Pancreas (tissue), 10 donors: Measurements from ENCODE around the gene RAB3D. TPM values are rescaled to one million over a fixed set of nuclear protein-coding genes. Genes with fewer than 3 reads are reported as not detected.
"Not testable (repeated sequence)": the region's sequence is repeated elsewhere in the genome, so short reads cannot be mapped to it uniquely, and the experiment has no call there.

Source experiments
- ATAC-seq, 4 donors: fragments of 200-7000 bp; cut with Tn5 transposase; one replicate each; pipeline versions ENCODE4 v1.8.0 to v1.9.1; 2020; ENCODE audit warnings: mild to moderate bottlenecking in 4 of 4, moderate library complexity in 4 of 4
- DNase-seq, 6 donors: peaks; one replicate each; pipeline ENCODE4 v3.0.0-alpha.2; 2020
- FAIRE-seq: peaks from 2 replicates; lab custom pipeline; 2012; peaks lifted over from hg19 to GRCh38; lab: Jason Lieb, UNC
- H3K27ac ChIP-seq, 4 donors: fragments of 200-600 bp; sonication (generic); 1 replicate in 3 of 4; 2 replicates in 1 of 4; pipeline versions ENCODE4 v1.5.0 to v1.8.0; 2020
- H3K27me3 ChIP-seq, 4 donors: fragments of 200-600 bp; one replicate each; pipeline ENCODE4 v1.8.0; 2021
- H3K36me3 ChIP-seq, 3 donors: fragments of 200-600 bp; sonication (generic) in 1 of 3; one replicate each; pipeline versions ENCODE4 v1.5.0 to v1.8.0; 2020 to 2021
- H3K4me1 ChIP-seq, 3 donors: fragments of 200-600 bp; one replicate each; pipeline ENCODE4 v1.8.0; 2021
- H3K4me3 ChIP-seq, 4 donors: fragments of 200-600 bp; sonication (generic) in 2 of 4; one replicate each; pipeline versions ENCODE4 v1.5.0 to v1.8.0; 2020 to 2021
- H3K9me3 ChIP-seq, 4 donors: fragments of 200-600 bp; one replicate each; pipeline ENCODE4 v1.8.0; 2021
- CTCF ChIP-seq, 4 donors: fragments of 200-600 bp; sonication (generic) in 3 of 4; IDR thresholded peaks; one replicate each; pipeline versions ENCODE4 v1.5.0 to v1.8.0; 2021; ENCODE audit warnings: antibody characterized with exemption in 4 of 4
- WGBS, 2 donors: extraction: QIAGEN DNeasy Blood & Tissue Kit; methylation state at CpG; one replicate each; pipeline ENCODE4 v1.1.7; 2013; 5-methylcytosine and 5-hydroxymethylcytosine counted together
- intact Hi-C, 3 donors: fragments of 100-400 bp; cut with DNase I; formaldehyde crosslinking; loops; one replicate each; pipeline versions ENCODE4 v1.11.1 to v1.14.2; 2022
- polyA plus RNA-seq, 2 donors: library from polyadenylated mRNA; stranded (reverse); fragments of 200-250 nt; gene quantifications; one replicate each; pipeline ENCODE4 v1.2.3, GENCODE V29; 2013
- total RNA-seq, 6 donors: library from RNA; stranded (reverse); fragmentation: NEBNext Ultra II Directional in 4 of 6; extraction: Animal tissue kit (Norgen Biotek cat#: 25700) in 4 of 6; gene quantifications; one replicate each; pipeline versions ENCODE4 v1.2.1 to v1.2.4, GENCODE V29; 2021 to 2023
- donor health status: healthy with polysubstance abuse.
- donor health status: DM: no; HTN: no; CAD: no; lungs with moderate emphysema.
- donor health status: DM: no; HTN: no; CAD: no.
- donor health status: control.
- donor health status: control.
- donor health status: Bipolar disorder and iron deficiency.
- donor health status: DM: yes; HTN: yes; CAD: no.
- donor health status: DM: no; HTN: no; CAD: no.
- donor health status: DM: no; HTN: no; CAD: no.
- donor health status: DM: yes; HTN: yes; CAD: no.

Gene RAB3D
- total and polyA plus RNA-seq, 8 donors = 11.0 to 134 (median 92.3) TPM

DNA sequence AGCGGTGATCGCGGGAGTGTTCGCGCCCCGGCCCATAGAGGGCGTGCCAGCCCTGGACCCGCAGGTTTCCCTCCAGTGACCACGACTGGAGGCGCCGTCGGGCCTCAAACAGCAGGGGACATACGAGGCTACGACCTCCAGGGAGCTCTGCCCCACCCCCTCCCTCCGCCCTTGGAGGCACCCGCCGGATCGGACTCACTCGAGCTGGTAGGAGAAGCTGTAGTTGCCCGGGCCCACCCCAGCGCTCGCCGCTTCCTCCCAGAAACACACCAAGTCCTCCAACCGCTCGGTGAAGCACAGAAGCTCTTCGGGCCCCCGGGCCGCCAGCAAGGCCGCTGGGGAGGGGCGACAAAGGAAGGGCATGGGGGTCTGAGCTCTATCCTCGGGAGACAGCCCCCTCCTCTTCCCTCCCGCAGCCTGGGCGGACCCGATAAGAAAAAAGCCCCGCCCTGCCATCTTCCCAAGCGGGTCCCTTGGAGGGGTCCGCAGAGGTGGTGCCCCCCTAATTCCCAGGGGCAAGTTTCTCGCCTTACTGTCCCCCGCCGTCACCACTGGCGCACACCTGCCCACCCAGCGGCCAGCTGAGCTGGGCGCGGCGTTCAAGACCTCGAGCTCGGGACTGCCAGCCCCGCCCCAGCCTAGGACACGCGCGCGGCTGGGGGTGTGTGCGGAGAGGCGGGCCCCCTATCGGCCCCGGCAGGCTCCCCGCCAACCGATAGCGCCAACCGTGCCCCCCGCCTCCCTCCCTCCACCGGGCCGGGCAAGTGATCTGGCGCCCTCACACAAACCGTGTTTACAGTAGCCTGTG, 43.6 kb upstream of the RAB3D start:
- peak; percentile 57 to 77 (median 66) for TF ChIP-seq CTCF (IDR thresholded peaks at IDR 0.05)
- FAIRE-seq = no peak
- intact Hi-C loops = no loop called here
- peak; percentile 48 to 88 (median 67) for DNase-seq
- ATAC-seq = peak; percentile 27 to 40 (median 38)
- Histone ChIP-seq H3K4me1 (peaks cover 0 to 11% (median 0%) of the 10 kb centered on the region in 3 donors), H3K36me3 (no peaks in the 10 kb centered on the region), H3K4me3 (peak overlapping the region; percentile 12 to 55 (median 33)), H3K9me3 (no peaks in the 10 kb centered on the region), H3K27ac (no peak overlapping the region), H3K27me3 (no peaks in the 10 kb centered on the region)
- WGBS, 2 donors = 2% methylated on average over 39 to 65 of the region's 65 CpGs

DNA sequence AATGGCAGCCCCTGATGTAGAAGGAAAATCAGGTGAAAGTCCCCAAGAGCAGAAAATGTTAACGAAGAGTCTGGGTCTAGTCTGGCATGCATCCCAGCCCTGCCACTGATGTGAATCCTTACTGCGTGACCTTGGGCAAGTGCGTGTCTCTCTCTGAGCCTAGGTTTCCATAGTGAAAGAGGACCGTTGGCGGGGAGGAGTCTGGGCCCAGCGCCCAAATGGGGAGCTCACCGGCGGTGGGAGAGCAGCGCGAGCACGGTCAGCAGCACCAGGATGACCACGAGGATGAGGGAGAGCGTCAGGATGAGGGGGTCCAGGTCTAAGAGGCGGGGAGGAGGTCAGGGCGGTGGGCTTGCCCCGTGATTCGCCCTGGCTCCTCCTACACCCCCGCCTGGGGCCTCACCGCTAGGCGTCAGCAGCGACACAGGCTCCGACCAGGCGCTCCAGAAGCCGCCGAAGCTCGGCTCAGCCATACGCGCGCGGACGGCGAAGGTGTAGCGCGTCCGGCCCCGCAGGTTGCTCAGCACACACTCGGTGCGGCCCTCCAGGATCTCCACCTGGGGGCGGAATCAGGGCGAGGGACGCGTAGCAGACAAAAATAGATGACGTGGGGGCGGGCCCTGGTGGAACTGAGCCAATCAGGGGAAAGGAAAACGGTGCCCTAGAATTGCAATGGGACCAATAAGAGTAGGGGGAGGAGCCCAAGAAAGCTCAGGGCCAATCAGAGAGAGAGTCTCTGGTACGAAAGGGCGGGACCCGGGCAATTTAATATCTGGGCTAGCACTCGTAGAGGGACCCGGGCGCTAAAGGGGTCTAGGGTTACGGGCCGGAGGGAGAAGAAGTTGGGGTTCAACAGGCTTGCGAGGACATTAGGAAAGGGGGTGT, 41.4 kb upstream of the RAB3D start:
- peak; percentile 62 to 73 (median 70) for TF ChIP-seq CTCF (IDR thresholded peaks at IDR 0.05)
- DNase-seq (peak; percentile 90 to 96 (median 94)), FAIRE-seq (no peak), ATAC-seq (peak; percentile 73 to 87 (median 82))
- 2 to 3% methylated on average over 54 of the region's 54 CpGs for WGBS, 2 donors
- intact Hi-C loops = no loop called here
- peak overlapping the region; percentile 57 to 86 (median 80) for H3K27ac ChIP-seq
- no peaks in the 10 kb centered on the region for H3K27me3 ChIP-seq
- H3K9me3 ChIP-seq = no peaks in the 10 kb centered on the region
- peak overlapping the region; percentile 23 to 51 (median 31) for H3K4me3 ChIP-seq
- no peaks in the 10 kb centered on the region for H3K36me3 ChIP-seq
- peaks cover 0 to 20% (median 0%) of the 10 kb centered on the region in 3 donors for H3K4me1 ChIP-seq

GRCh38 chr19:11379857-11380350, 40.4 kb upstream of the RAB3D start:
- WGBS, 2 donors = 88 to 93% methylated on average over 7 of the region's 7 CpGs
- ATAC-seq (no peak), FAIRE-seq (no peak), DNase-seq (no peak)
- Histone ChIP-seq H3K9me3 (no peaks in the 10 kb centered on the region), H3K27me3 (no peaks in the 10 kb centered on the region), H3K4me3 (no peak overlapping the region), H3K36me3 (no peaks in the 10 kb centered on the region), H3K27ac (no peak overlapping the region), H3K4me1 (peaks cover 0 to 28% (median 4%) of the 10 kb centered on the region in 3 donors)
- intact Hi-C loops = no loop called here
- TF ChIP-seq CTCF (IDR thresholded peaks at IDR 0.05) = no peak

DNA sequence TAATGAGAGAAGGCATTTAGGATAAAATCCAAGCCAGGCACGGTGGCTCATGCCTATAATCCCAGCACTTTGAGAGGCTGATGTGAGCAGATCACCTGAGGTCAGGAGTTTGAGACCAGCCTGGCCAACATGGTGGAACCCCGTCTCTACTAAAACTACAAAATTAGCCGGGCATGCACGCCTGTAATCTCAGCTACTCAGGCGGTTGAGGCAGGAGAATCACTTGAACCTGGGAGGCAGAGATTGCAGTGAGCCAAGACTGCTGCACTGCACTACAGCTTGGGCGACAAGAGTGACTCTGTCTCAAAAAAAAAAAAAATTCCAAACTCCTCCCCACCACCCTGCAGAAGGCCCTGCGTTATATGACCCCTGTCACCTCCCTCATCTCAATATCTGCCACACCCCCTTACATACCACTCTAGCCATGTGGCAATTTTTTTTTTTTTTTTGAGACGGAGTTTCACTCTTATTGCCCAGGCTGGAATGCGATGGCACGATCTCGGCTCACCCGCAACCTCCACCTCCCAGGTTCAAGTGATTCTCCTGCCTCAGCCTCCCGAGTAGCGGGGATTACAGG, 39.9 kb upstream of the RAB3D start:
- H3K27ac ChIP-seq, H3K4me3 ChIP-seq, FAIRE-seq, H3K9me3 ChIP-seq, ATAC-seq, intact Hi-C loops, H3K27me3 ChIP-seq, DNase-seq, H3K36me3 ChIP-seq: not testable (repeated sequence)
- H3K4me1 ChIP-seq = peaks cover 0 to 28% (median 4%) of the 10 kb centered on the region in 3 donors
- 89 to 94% methylated on average over 14 of the region's 14 CpGs for WGBS, 2 donors
